Fibroblast of lung (primary cell): Measurements from ENCODE around the gene NSFL1C.

Source experiments
- EZH2 ChIP-seq: IDR thresholded peaks from 2 replicates; pipeline ENCODE4 v1.5.1; 2012; ENCODE audit warnings: low read length, control low read depth, mild to moderate bottlenecking; ENCODE audit errors: missing control alignments
- TF ChIP-seq, protein P1 (sequence below), 2 donors: IDR thresholded peaks in 1 of 2; conservative IDR thresholded peaks in 1 of 2; 1 replicate in 1 of 2; 2 replicates in 1 of 2; pipeline ENCODE4 v1.5.1; 2011 to 2012; ENCODE audit warnings: low read length in 2 of 2, control low read depth in 1 of 2, inconsistent platforms in 1 of 2, low read depth in 1 of 2, mild to moderate bottlenecking in 1 of 2

- TF ChIP-seq, protein P1, sequence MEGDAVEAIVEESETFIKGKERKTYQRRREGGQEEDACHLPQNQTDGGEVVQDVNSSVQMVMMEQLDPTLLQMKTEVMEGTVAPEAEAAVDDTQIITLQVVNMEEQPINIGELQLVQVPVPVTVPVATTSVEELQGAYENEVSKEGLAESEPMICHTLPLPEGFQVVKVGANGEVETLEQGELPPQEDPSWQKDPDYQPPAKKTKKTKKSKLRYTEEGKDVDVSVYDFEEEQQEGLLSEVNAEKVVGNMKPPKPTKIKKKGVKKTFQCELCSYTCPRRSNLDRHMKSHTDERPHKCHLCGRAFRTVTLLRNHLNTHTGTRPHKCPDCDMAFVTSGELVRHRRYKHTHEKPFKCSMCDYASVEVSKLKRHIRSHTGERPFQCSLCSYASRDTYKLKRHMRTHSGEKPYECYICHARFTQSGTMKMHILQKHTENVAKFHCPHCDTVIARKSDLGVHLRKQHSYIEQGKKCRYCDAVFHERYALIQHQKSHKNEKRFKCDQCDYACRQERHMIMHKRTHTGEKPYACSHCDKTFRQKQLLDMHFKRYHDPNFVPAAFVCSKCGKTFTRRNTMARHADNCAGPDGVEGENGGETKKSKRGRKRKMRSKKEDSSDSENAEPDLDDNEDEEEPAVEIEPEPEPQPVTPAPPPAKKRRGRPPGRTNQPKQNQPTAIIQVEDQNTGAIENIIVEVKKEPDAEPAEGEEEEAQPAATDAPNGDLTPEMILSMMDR (conservative IDR thresholded peaks at IDR 0.05 in 1 of 2, IDR thresholded peaks at IDR 0.05 in 1 of 2; ENCODE audit: low read depth in 1 of 2, low read length in 2 of 2) = no peak
- no peak for TF ChIP-seq EZH2
These were observed 6.4 kb downstream of the NSFL1C start for GRCh38 chr20:1460275-1460674.
